ENCODE data around the gene IRF2BP1.
A peak's percentile ranks its signal among the peaks of the same experiment; 100 is the strongest.

IRF2BP1 gene

DNA sequence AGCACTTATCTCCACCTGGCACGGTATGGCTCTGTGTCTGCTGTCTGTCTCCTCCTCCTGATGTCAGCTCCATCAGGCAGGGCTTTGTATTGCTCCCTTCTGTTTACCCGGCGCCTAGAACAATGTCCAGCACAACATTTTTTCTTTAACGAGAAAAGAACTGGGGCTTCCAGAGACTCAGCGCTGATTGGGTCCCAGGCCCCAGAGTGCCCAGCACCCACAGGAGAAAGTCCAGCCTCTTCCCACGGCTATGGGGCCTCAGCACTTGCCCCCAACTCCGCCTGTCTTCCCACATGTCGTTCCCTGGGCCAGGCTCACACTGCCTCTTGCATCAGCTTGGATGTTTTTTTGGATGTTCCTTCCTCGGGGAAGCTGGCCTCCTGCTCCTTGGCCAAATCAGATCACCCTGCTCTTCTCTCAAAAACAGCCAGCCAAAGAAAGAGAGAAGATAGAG is 9.6 kb upstream of the IRF2BP1 start:
- H4K20me1 ChIP-seq, result peaks cover 41% of the 10 kb centered on the region
- TF ChIP-seq Cebpa-rat (IDR thresholded peaks at IDR 0.05), result no peak
- H3K4me3 ChIP-seq, result no peak overlapping the region
- H3K27ac ChIP-seq, result no peak overlapping the region
- H3K36me3 ChIP-seq, result peaks cover 73% of the 10 kb centered on the region
- H3K4me2 ChIP-seq, result no peak overlapping the region
- H3K9ac ChIP-seq, result no peak overlapping the region
- H3K9me3 ChIP-seq, result no peaks in the 10 kb centered on the region
- H3K27me3 ChIP-seq, result no peaks in the 10 kb centered on the region
- peaks cover 3% of the 10 kb centered on the region for H3K4me1 ChIP-seq

DNA sequence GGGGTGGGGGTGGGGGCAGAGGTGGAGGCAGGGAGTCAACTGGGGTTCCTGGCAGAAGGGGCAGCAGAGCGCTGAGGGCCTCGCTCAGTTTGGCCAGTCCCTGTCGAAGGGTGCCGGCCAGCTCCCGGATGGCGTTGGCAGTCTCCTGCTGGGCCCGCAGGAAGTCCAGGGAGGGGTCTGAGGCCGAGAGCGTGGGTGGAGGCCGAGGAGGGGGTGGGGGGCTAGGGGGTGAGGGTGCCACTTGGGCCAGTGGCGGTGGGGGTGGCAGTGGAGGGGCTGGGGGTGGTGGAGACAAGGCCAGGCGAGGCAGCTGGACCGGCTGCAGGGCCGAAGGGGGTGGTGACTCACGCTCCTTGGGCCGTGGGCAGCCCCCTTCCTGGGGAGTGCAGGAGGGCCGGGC is 4.9 kb upstream of the IRF2BP1 start:
- Histone ChIP-seq H3K27me3 (no peaks in the 10 kb centered on the region), H3K9ac (no peak overlapping the region), H3K9me3 (no peaks in the 10 kb centered on the region), H4K20me1 (peaks cover 22% of the 10 kb centered on the region; the same call in 1 of the 2 replicates), H3K36me3 (peaks cover 44% of the 10 kb centered on the region), H3K4me1 (peaks cover 7% of the 10 kb centered on the region), H3K4me2 (no peak overlapping the region), H3K27ac (no peak overlapping the region), H3K4me3 (no peak overlapping the region)
- no peak for TF ChIP-seq Cebpa-rat (IDR thresholded peaks at IDR 0.05)

GRCh38 chr19:45889210-45889885 is 3.4 kb upstream of the IRF2BP1 start:
- H3K4me1 ChIP-seq, result peaks cover 19% of the 10 kb centered on the region
- H3K4me3 ChIP-seq, result no peak overlapping the region
- peaks cover 23% of the 10 kb centered on the region for H4K20me1 ChIP-seq
- no peak overlapping the region for H3K9ac ChIP-seq
- TF ChIP-seq Cebpa-rat (IDR thresholded peaks at IDR 0.05), result no peak
- H3K9me3 ChIP-seq, result no peaks in the 10 kb centered on the region
- H3K4me2 ChIP-seq, result no peak overlapping the region
- H3K36me3 ChIP-seq, result peaks cover 40% of the 10 kb centered on the region
- H3K27me3 ChIP-seq, result no peaks in the 10 kb centered on the region
- H3K27ac ChIP-seq, result no peak overlapping the region

DNA sequence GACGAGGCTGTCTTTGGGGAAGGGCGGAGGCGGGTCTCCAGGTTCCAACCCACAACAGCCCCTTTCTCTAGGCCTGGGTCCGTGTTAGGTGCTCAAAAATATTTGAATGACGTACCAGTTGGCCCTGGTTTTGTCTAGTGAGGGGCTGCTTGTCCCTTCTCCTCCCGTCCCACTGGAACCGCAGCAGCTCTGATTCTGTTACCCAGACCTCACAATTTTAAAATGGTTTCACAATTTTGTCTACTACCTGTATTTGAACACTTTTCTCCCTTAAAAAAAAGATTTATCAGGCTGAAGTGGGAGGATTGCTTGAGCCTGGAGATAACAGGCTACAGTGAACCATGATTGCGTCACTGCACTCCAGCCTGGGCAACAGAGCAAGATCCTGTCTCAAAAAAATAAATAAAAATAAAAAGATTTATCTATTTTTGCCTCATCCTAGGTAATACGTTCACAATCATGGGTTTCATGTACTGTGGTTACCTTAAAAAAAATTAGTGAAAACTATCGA is 1.3 kb upstream of the IRF2BP1 start:
- peak overlapping the region; percentile 89 for H3K9ac ChIP-seq
- H4K20me1 ChIP-seq, result peaks cover 35% of the 10 kb centered on the region
- H3K27ac ChIP-seq, result peak overlapping the region; percentile 87
- peak overlapping the region; percentile 98 for H3K4me2 ChIP-seq
- peaks cover 42% of the 10 kb centered on the region for H3K36me3 ChIP-seq
- 0 out of 2 replicates have a peak, but pooled peaks have one; percentile 39 for TF ChIP-seq Cebpa-rat (IDR thresholded peaks at IDR 0.05)
- H3K9me3 ChIP-seq, result no peaks in the 10 kb centered on the region
- H3K4me3 ChIP-seq, result peak overlapping the region; percentile 89
- H3K4me1 ChIP-seq, result peaks cover 38% of the 10 kb centered on the region
- no peaks in the 10 kb centered on the region for H3K27me3 ChIP-seq

- peaks cover 44% of the 10 kb centered on the region for H3K4me1 ChIP-seq
- peak overlapping the region; percentile 89 for H3K9ac ChIP-seq
- H3K9me3 ChIP-seq, result no peaks in the 10 kb centered on the region
- peaks cover 41% of the 10 kb centered on the region for H4K20me1 ChIP-seq
- no peak for TF ChIP-seq Cebpa-rat (IDR thresholded peaks at IDR 0.05)
- peak overlapping the region; percentile 98 for H3K4me2 ChIP-seq
- H3K36me3 ChIP-seq, result peaks cover 35% of the 10 kb centered on the region
- peak overlapping the region; percentile 87 for H3K27ac ChIP-seq
- H3K4me3 ChIP-seq, result peak overlapping the region; percentile 89
- no peaks in the 10 kb centered on the region for H3K27me3 ChIP-seq
These were observed 672 bp upstream of the IRF2BP1 start for GRCh38 chr19:45886427-45887199.

DNA sequence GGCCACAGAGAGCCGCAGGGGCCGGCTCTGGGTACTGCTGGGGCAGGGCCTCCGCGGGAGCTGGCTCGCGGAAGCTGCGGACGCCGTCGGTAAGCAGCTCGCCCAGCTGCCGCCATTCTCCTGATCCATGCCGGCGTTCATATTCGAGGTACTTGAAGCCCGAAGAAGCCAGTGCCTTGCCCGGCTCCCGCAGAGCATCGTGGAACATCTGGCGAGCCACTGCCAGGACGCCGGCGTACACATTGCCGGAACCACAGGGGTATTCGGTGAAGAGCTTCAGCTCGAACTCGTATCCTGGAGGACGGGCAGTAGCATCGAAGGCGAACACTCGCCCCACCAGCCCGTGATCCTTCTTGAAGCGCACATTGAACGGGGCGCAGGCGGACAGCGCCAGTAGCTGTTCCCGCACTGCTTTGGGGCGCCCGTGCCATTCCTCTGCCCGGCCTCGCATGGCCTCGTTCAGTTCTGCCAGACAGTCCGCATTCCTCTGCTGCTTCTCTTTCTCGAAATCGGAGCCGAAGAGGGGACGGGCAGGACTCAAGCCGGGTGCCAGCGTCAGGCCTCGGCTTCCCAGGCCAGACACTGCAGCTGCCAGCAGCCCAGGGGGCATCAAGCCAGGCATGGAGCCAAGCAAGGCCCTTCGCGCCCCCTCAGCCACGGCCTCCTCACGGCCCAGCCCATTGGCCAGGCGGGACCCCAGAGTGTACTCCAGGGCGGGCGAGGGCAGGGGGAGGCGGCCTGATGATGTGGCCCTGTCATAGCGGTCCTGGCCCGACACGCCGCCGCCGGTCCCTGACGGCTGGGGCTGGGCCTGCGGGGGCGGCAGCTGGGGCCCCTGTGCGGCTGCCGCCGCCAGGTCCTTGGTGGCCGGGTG is 1.0 kb downstream of the IRF2BP1 start:
- H3K27ac ChIP-seq, result peak overlapping the region; percentile 87
- H3K9me3 ChIP-seq, result no peaks in the 10 kb centered on the region
- H3K4me3 ChIP-seq, result peak overlapping the region; percentile 89

GRCh38 chr19:45883881-45884681 is 1.9 kb downstream of the IRF2BP1 start:
- Histone ChIP-seq H3K4me1 (peaks cover 62% of the 10 kb centered on the region), H3K4me2 (peak overlapping the region; percentile 98), H3K27me3 (no peaks in the 10 kb centered on the region), H3K27ac (no peak overlapping the region), H3K9ac (peak overlapping the region; percentile 89; the same call in 1 of the 2 replicates), H3K36me3 (peaks cover 15% of the 10 kb centered on the region), H4K20me1 (peaks cover 41% of the 10 kb centered on the region), H3K4me3 (peak overlapping the region; percentile 89), H3K9me3 (no peaks in the 10 kb centered on the region)
- TF ChIP-seq Cebpa-rat (IDR thresholded peaks at IDR 0.05), result no peak

More for the DNA sequence above, 1.0 kb downstream of the IRF2BP1 start:
- peak overlapping the region; percentile 89 for H3K9ac ChIP-seq
- H4K20me1 ChIP-seq, result peaks cover 41% of the 10 kb centered on the region
- H3K36me3 ChIP-seq, result peaks cover 24% of the 10 kb centered on the region
- H3K27me3 ChIP-seq, result no peaks in the 10 kb centered on the region
- TF ChIP-seq Cebpa-rat (IDR thresholded peaks at IDR 0.05), result no peak
- peaks cover 55% of the 10 kb centered on the region for H3K4me1 ChIP-seq
- H3K4me2 ChIP-seq, result peak overlapping the region; percentile 98

DNA sequence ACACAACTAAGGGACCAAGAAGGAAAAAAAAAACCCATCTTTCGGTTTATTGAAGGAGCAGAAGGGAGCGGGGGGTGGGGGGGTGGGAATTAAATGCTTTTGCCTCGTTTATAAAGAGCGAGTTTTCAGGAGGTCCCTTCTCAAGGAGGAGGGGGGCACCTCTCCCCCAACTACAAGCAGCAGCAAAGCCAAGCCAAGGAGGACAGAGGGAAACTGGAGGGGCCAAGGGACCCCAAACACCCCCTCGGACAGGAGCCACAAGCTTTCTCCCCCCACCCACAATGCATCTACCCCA is 2.4 kb downstream of the IRF2BP1 start:
- no peak overlapping the region for H3K9ac ChIP-seq

More for the DNA sequence above, 2.4 kb downstream of the IRF2BP1 start:
- TF ChIP-seq Cebpa-rat (IDR thresholded peaks at IDR 0.05), result no peak
- Histone ChIP-seq H3K27ac (no peak overlapping the region), H4K20me1 (peaks cover 41% of the 10 kb centered on the region), H3K36me3 (peaks cover 14% of the 10 kb centered on the region), H3K9me3 (no peaks in the 10 kb centered on the region), H3K4me1 (peaks cover 68% of the 10 kb centered on the region), H3K4me3 (peak overlapping the region; percentile 89), H3K4me2 (peak overlapping the region; percentile 98), H3K27me3 (no peaks in the 10 kb centered on the region)

Data from BLaER1 (cell line).